Measurements from ENCODE around the gene ABHD3.
A peak's percentile ranks its signal among the peaks of the same experiment; 100 is the strongest.
"Not testable (repeated sequence)": the region's sequence is repeated elsewhere in the genome, so short reads cannot be mapped to it uniquely, and the experiment has no call there.

ABHD3 gene

GRCh38 chr18:21638822-21639221 is 65.8 kb downstream of the ABHD3 start:
- no peak for DNase-seq

- no peak for DNase-seq
These were observed 67.8 kb downstream of the ABHD3 start for GRCh38 chr18:21636769-21637168.

- no peak for DNase-seq
These were observed 69.9 kb downstream of the ABHD3 start for GRCh38 chr18:21634588-21635199.

GRCh38 chr18:21632393-21632792 is 72.2 kb downstream of the ABHD3 start:
- DNase-seq, result no peak

- DNase-seq, result no peak
These were observed 75.3 kb downstream of the ABHD3 start for GRCh38 chr18:21629089-21629832.

GRCh38 chr18:21621640-21622039 is 82.9 kb downstream of the ABHD3 start:
- not testable (repeated sequence) for DNase-seq

- peak; percentile 88 to 97 (median 96) for DNase-seq
These were observed 92.2 kb downstream of the ABHD3 start, which contains the start of gene SNRPD1 for GRCh38 chr18:21612125-21613039. TSS of gene SNRPD1 (plus strand) at chr18:21612314. CDS start at chr18:21612430, 116 bp downstream.

- peak in 1 of 3 experiments; percentile 1 for DNase-seq
These were observed 93.0 kb downstream of the ABHD3 start for GRCh38 chr18:21611401-21612124.

GRCh38 chr18:21605213-21605612 is 99.4 kb downstream of the ABHD3 start:
- no peak for DNase-seq

- no peak for DNase-seq
These were observed 99.9 kb downstream of the ABHD3 start for GRCh38 chr18:21604671-21605070.

- no peak for DNase-seq
These were observed 102.3 kb downstream of the ABHD3 start for GRCh38 chr18:21602299-21602587.
